Loucy (cell line): Measurements from ENCODE around the gene OSBPL8.

Experiments used
- H2AFZ ChIP-seq: fragments of 200-600 bp; sonication (generic); 2 replicates; pipeline ENCODE4 v1.6.0; 2016; ENCODE audit warnings: antibody characterized with exemption, mild to moderate bottlenecking, low read length, moderate library complexity
- H3F3A ChIP-seq: fragments of 200-600 bp; 2 replicates; pipeline ENCODE4 v1.6.0; 2016; ENCODE audit warnings: antibody characterized with exemption, low read depth, mild to moderate bottlenecking
- H3K27me3 ChIP-seq: fragments of 200-600 bp; sonication (generic); 2 replicates; pipeline ENCODE4 v1.6.1; 2014; ENCODE audit warnings: low read length, mild to moderate bottlenecking; ENCODE audit not compliant: insufficient read depth, poor library complexity, severe bottlenecking
- H3K36me3 ChIP-seq: fragments of 200-600 bp; sonication (generic); 2 replicates; pipeline ENCODE4 v1.6.1; 2016; ENCODE audit warnings: low read length; ENCODE audit not compliant: insufficient read depth
- H3K4me1 ChIP-seq: fragments of 200-600 bp; sonication (generic); 2 replicates; pipeline ENCODE4 v1.5.1; 2014; ENCODE audit warnings: low read length, mild to moderate bottlenecking; ENCODE audit not compliant: insufficient read depth, poor library complexity, severe bottlenecking
- H3K4me2 ChIP-seq: fragments of 200-600 bp; sonication (generic); 2 replicates; pipeline ENCODE4 v1.6.0; 2014; ENCODE audit warnings: antibody characterized with exemption, low read length, low read depth, mild to moderate bottlenecking; ENCODE audit not compliant: poor library complexity, severe bottlenecking
- H3K4me3 ChIP-seq: fragments of 200-600 bp; sonication (generic); 2 replicates; pipeline ENCODE4 v1.5.1; 2014; ENCODE audit warnings: low read length, mild to moderate bottlenecking, mixed read lengths; ENCODE audit not compliant: poor library complexity, severe bottlenecking
- H3K79me2 ChIP-seq: fragments of 200-600 bp; sonication (generic); 2 replicates; pipeline ENCODE4 v1.6.1; 2014; ENCODE audit warnings: low read length; ENCODE audit not compliant: insufficient read depth
- H3K9ac ChIP-seq: fragments of 200-600 bp; sonication (generic); 2 replicates; pipeline ENCODE4 v1.6.0; 2014; ENCODE audit warnings: mild to moderate bottlenecking, low read depth, low read length, moderate library complexity; ENCODE audit not compliant: poor library complexity, severe bottlenecking
- H3K9me2 ChIP-seq: fragments of 200-600 bp; sonication (generic); replicated peaks from 2 replicates; pipeline ENCODE4 v1.6.1; 2016; ENCODE audit warnings: low read depth, low read length, mixed read lengths
- H3K9me3 ChIP-seq: fragments of 200-600 bp; sonication (generic); 2 replicates; pipeline ENCODE4 v1.6.1; 2014; ENCODE audit warnings: mild to moderate bottlenecking, antibody characterized with exemption, low read length, low read depth; ENCODE audit not compliant: insufficient read depth
- H4K20me1 ChIP-seq: fragments of 200-600 bp; sonication (generic); 2 replicates; pipeline ENCODE4 v1.6.0; 2014; ENCODE audit warnings: antibody characterized with exemption, low read length, mild to moderate bottlenecking; ENCODE audit not compliant: insufficient read depth, poor library complexity, severe bottlenecking
- CTCF ChIP-seq: fragments of 200-600 bp; sonication (generic); conservative IDR thresholded peaks from 2 replicates; pipeline ENCODE4 v1.5.1; 2014; ENCODE audit warnings: mild to moderate bottlenecking, antibody characterized with exemption, low read length
- EZH2phosphoT487 ChIP-seq: fragments of 200-600 bp; IDR thresholded peaks from 2 replicates; pipeline ENCODE4 v1.6.1; 2018; ENCODE audit warnings: antibody characterized with exemption, mild to moderate bottlenecking, moderate library complexity, borderline replicate concordance

The OSBPL8 gene

GRCh38 chr12:76310110-76310509, 249.5 kb downstream of the OSBPL8 start:
- Histone ChIP-seq H4K20me1 (no peaks in the 10 kb centered on the region), H3K4me1 (no peaks in the 10 kb centered on the region), H3K36me3 (no peaks in the 10 kb centered on the region), H3K9me2 (no peaks in the 10 kb centered on the region), H3K27me3 (no peaks in the 10 kb centered on the region), H3K79me2 (no peaks in the 10 kb centered on the region), H3K4me3 (no peak overlapping the region), H2AFZ (no peak overlapping the region), H3K9me3 (no peaks in the 10 kb centered on the region), H3F3A (no peaks in the 10 kb centered on the region), H3K4me2 (no peak overlapping the region), H3K9ac (no peak overlapping the region)
- no peak for TF ChIP-seq EZH2phosphoT487
- TF ChIP-seq CTCF = no peak

GRCh38 chr12:76308866-76309265, 250.7 kb downstream of the OSBPL8 start:
- no peaks in the 10 kb centered on the region for H3K36me3 ChIP-seq
- no peaks in the 10 kb centered on the region for H3K27me3 ChIP-seq
- no peak overlapping the region for H3K9ac ChIP-seq
- no peaks in the 10 kb centered on the region for H3K9me2 ChIP-seq
- no peak overlapping the region for H2AFZ ChIP-seq
- H4K20me1 ChIP-seq = no peaks in the 10 kb centered on the region
- no peak overlapping the region for H3K4me2 ChIP-seq
- H3K4me1 ChIP-seq = no peaks in the 10 kb centered on the region
- no peak for TF ChIP-seq CTCF
- no peaks in the 10 kb centered on the region for H3K79me2 ChIP-seq
- no peak overlapping the region for H3K4me3 ChIP-seq
- no peaks in the 10 kb centered on the region for H3K9me3 ChIP-seq
- H3F3A ChIP-seq = no peaks in the 10 kb centered on the region

GRCh38 chr12:76307083-76307482, 252.5 kb downstream of the OSBPL8 start:
- no peaks in the 10 kb centered on the region for H3K4me1 ChIP-seq
- H3K79me2 ChIP-seq = no peaks in the 10 kb centered on the region
- no peaks in the 10 kb centered on the region for H3F3A ChIP-seq
- TF ChIP-seq EZH2phosphoT487 (no peak), CTCF (no peak)
- no peak overlapping the region for H3K4me2 ChIP-seq
- H3K27me3 ChIP-seq = no peaks in the 10 kb centered on the region
- no peak overlapping the region for H3K4me3 ChIP-seq
- no peaks in the 10 kb centered on the region for H3K9me3 ChIP-seq
- H4K20me1 ChIP-seq = no peaks in the 10 kb centered on the region
- no peak overlapping the region for H2AFZ ChIP-seq
- no peak overlapping the region for H3K9ac ChIP-seq
- H3K9me2 ChIP-seq = no peaks in the 10 kb centered on the region
- H3K36me3 ChIP-seq = no peaks in the 10 kb centered on the region
